DND-41 (cell line): ENCODE data around the gene TBC1D30.

Experiments
- EZH2 ChIP-seq: IDR thresholded peaks from 3 replicates; pipeline ENCODE4 v1.6.1; 2012; ENCODE audit warnings: borderline replicate concordance, low read depth, mild to moderate bottlenecking, moderate library complexity, low read length, inconsistent platforms; ENCODE audit not compliant: severe bottlenecking
- TF ChIP-seq, protein P1 (sequence below): IDR thresholded peaks from 2 replicates; pipeline ENCODE4 v1.5.1; 2012; ENCODE audit warnings: borderline replicate concordance, low read length, moderate library complexity, mild to moderate bottlenecking; ENCODE audit not compliant: poor library complexity, severe bottlenecking; ENCODE audit errors: extremely low read depth

DNA sequence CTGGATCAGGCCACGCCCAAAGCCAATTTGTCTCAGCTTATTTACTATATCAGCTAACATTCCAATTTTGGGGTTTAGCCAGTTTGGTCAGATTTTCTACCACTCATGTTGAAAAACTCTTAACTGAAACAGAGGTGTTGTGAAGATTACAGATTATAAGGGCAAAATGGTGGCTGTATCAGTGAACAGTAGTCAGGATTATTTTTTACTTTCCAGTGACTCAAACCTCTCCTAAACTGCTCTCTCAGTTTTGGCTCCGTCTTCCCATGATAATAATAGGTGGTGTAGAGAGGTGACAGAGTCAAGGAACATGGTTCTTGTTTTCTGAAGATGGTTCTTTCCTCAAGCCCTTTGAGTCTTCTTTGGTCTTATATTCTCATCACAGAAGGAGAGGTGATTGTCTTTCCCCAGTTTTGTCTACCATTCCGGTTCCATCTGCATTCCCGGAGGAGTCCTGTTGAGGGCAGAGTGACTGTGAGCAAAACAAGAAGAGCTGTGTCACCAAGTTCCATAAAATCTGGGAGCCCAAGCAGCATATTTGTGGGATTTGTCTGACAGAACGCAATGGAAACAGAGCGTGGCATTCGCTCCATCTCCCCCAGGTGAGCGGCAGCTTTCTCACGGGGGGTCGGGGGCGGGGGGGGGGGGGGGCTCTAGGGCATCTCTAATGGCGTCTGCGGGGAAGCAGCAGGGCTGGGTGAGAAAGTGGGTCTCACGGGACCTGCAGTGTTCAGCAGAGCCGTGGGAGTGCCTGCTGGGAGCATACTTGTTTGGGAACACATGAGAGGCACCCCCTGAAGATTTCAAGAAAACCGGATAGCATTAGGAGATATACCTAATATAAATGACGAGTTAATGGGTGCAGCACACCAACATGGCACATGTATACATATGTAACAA lies 59.1 kb downstream of the TBC1D30 start:
- TF ChIP-seq, protein P1, sequence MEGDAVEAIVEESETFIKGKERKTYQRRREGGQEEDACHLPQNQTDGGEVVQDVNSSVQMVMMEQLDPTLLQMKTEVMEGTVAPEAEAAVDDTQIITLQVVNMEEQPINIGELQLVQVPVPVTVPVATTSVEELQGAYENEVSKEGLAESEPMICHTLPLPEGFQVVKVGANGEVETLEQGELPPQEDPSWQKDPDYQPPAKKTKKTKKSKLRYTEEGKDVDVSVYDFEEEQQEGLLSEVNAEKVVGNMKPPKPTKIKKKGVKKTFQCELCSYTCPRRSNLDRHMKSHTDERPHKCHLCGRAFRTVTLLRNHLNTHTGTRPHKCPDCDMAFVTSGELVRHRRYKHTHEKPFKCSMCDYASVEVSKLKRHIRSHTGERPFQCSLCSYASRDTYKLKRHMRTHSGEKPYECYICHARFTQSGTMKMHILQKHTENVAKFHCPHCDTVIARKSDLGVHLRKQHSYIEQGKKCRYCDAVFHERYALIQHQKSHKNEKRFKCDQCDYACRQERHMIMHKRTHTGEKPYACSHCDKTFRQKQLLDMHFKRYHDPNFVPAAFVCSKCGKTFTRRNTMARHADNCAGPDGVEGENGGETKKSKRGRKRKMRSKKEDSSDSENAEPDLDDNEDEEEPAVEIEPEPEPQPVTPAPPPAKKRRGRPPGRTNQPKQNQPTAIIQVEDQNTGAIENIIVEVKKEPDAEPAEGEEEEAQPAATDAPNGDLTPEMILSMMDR: no peak
- no peak for TF ChIP-seq EZH2
